Cortex of kidney (tissue), 1 donor: ENCODE data around the gene SERINC4.
"Not testable (repeated sequence)": the region's sequence is repeated elsewhere in the genome, so short reads cannot be mapped to it uniquely, and the experiment has no call there.

ENCODE experiments used
- DNase-seq: peaks from one replicate; lab custom pipeline; 2025; lab: John Stamatoyannopoulos, UW

The SERINC4 gene

DNA sequence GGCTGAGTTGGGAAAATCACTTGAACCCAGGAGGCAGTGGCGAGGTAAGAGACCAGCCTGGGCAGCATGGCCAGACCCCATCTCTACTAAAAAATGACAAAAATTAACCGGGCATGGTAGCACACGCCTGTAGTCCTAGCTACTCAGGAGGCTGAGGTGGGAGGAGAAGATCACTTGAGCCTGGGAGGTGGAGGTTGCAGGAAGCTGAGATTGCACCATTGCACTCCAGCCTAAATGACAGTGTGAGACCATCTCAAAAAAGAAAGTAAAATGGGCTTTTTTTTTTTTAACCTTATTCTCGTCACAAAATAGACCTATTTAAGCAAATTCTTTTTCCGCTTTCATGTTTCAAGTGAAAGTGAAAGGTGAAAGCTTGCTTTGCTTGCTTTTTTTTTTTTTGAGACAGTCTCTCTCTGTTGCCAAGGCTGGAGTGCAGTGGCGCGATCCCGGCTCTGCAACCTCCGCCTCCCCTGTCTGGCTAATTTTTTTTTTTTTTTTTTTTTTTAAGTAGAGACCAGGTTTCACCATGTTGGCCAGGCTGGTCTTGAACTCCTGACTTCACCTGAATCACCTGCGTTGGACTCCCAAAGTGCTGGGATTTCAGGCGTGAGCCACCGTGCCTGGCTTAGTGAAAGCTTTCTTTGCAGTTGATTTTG is 50.2 kb downstream of the SERINC4 start:
- DNase-seq = no peak

DNA sequence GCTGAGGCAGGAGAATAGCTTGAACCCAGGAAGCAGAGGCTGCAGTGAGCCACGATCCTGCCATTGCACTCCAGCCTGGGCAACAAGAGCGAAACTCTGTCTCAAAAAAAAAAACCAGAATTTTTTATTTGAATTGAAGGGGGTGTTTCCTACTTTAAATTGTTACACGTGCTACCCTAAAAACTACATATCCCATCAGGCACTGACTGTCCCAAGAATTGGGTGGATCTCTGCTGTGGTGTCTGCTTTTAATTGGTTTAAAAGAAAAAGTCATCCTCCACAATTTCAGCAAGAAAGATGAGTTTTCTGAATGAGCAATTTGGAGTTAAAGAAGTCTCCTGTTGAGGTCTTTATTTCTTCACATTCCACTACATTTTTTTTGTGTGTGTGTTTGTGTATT is 51.6 kb downstream of the SERINC4 start:
- no peak for DNase-seq

DNA sequence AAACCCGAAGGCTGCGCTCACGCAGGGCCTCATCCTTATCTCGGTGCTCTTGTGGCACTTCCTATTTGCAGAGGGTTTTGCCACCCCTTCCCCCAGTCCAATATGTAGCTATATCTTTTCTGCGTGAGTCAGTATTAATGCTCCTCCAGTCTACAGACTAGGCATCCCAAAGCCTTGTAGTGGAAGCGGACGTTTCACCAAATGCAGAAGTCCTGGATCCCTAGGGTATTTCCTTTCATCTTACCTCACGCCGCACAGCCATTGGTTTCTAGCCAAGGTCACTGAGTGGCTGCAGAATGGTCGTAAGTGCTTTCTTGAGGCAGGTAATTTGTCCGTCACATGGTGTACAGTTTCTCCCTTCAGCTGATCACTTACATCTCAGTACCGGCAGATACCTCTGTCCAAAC is 53.1 kb downstream of the SERINC4 start:
- not testable (repeated sequence) for DNase-seq

DNA sequence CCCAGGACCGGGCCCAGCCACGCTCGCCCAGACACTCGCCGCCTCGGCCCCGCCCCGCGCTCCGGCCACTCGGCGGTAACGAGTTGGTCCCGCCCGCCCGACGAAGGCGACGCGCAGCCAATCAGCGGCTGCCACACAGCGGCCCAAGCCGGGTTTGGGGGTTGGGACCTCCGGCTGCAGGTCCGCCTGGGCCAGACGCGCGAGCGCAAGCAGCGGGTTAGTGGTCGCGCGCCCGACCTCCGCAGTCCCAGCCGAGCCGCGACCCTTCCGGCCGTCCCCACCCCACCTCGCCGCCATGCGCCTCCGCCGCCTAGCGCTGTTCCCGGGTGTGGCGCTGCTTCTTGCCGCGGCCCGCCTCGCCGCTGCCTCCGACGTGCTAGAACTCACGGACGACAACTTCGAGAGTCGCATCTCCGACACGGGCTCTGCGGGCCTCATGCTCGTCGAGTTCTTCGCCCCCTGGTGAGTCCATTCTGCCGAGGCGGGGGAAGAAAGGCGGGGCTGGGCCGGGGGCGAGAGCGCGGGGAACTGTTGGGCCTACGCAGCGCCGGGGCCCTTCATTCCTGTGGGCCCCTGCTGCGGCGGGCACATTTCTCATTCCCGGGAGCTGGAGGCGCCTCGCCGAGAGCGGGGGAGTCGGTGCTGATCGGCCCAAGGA is 53.6 kb downstream of the SERINC4 start, which contains the start of gene PDIA3:
Gene PDIA3, plus strand, starts transcription at position 194 of the 658 bp plus-strand sequence. Its CDS starts 102 bp downstream, at position 296.
- DNase-seq = peak; percentile 66
